C4-2B (cell line): ENCODE results near the gene FOXP1.

ENCODE experiments used
- H3K27ac ChIP-seq: fragments of 450-650 bp; 2 replicates; pipeline ENCODE4 v1.5.1; 2017
- CTCF ChIP-seq: fragments of 450-650 bp; conservative IDR thresholded peaks from 2 replicates; pipeline ENCODE4 v1.5.1; 2017; ENCODE audit warnings: mild to moderate bottlenecking
- ZFX ChIP-seq: fragments of 450-650 bp; IDR thresholded peaks from 2 replicates; pipeline ENCODE4 v1.6.1; 2017

The FOXP1 gene

GRCh38 chr3:71207632-71208031 is 375.9 kb downstream of the FOXP1 start:
- TF ChIP-seq CTCF (no peak), ZFX (no peak)
- H3K27ac ChIP-seq = peak overlapping the region; percentile 73; the same call in 1 of the 2 replicates

- peak overlapping the region; percentile 73; the same call in 1 of the 2 replicates for H3K27ac ChIP-seq
Observed at GRCh38 chr3:71206305-71207165, 377.0 kb downstream of the FOXP1 start.

GRCh38 chr3:71203727-71204488 is 379.6 kb downstream of the FOXP1 start:
- TF ChIP-seq ZFX (no peak), CTCF (no peak)
- H3K27ac ChIP-seq = peak overlapping the region; percentile 65

More at GRCh38 chr3:71206305-71207165, 377.0 kb downstream of the FOXP1 start:
- TF ChIP-seq CTCF (no peak), ZFX (no peak)

- TF ChIP-seq ZFX = no peak
- TF ChIP-seq CTCF = no peak
- H3K27ac ChIP-seq = no peak overlapping the region
Observed at GRCh38 chr3:71202848-71203533, 380.5 kb downstream of the FOXP1 start.

GRCh38 chr3:71201939-71202338 is 381.6 kb downstream of the FOXP1 start:
- H3K27ac ChIP-seq = no peak overlapping the region
- no peak for TF ChIP-seq CTCF
- TF ChIP-seq ZFX = no peak

- no peak overlapping the region for H3K27ac ChIP-seq
- TF ChIP-seq ZFX = no peak
- no peak for TF ChIP-seq CTCF
Observed at GRCh38 chr3:71197841-71198565, 385.5 kb downstream of the FOXP1 start.
